Natural killer cell treated with Interleukin-12 subunit alpha and Interleukin-12 subunit beta and Interleukin-15 and Interleukin-18, amount 100 ng/mL, for 72 hours (primary cell): Measurements from ENCODE around the gene SRRM4. TPM values are rescaled to one million over a fixed set of nuclear protein-coding genes. Genes with fewer than 3 reads are reported as not detected.

Source experiments
- ATAC-seq, 2 donors: fragments of 150-1000 bp; cut with Tn5 transposase in 1 of 2; sonication (Bioruptor Pico), chemical (Tn5 transposase) in 1 of 2; 2 replicates each; pipeline ENCODE4 v1.10.0; 2021
- DNase-seq: peaks from one replicate; pipeline ENCODE4 v3.0.0; 2022; ENCODE audit warnings: low spot score
- H3K27ac Mint-ChIP-seq, 2 donors: 1 replicate in 1 of 2; 2 replicates in 1 of 2; pipeline ENCODE4 v1.8.0; 2022; ENCODE audit warnings: mixed read lengths in 2 of 2, mild to moderate bottlenecking in 1 of 2, moderate library complexity in 1 of 2
- H3K27me3 Mint-ChIP-seq, 2 donors: 1 replicate in 1 of 2; 2 replicates in 1 of 2; pipeline ENCODE4 v1.8.0; 2022; ENCODE audit warnings: mixed read lengths in 2 of 2
- H3K36me3 Mint-ChIP-seq: one replicate; pipeline ENCODE4 v1.8.0; 2022; ENCODE audit warnings: mixed read lengths
- H3K4me1 Mint-ChIP-seq, 2 donors: 1 replicate in 1 of 2; 2 replicates in 1 of 2; pipeline ENCODE4 v1.8.0; 2022; ENCODE audit warnings: low read depth in 2 of 2, mixed read lengths in 2 of 2, mild to moderate bottlenecking in 1 of 2
- H3K4me3 Mint-ChIP-seq: one replicate; pipeline ENCODE4 v1.8.0; 2022; ENCODE audit warnings: mixed read lengths
- H3K9me3 Mint-ChIP-seq: 2 replicates; pipeline ENCODE4 v1.8.0; 2022; ENCODE audit warnings: mixed read lengths
- total RNA-seq, 2 donors: library from RNA; stranded (reverse); gene quantifications; one replicate each; pipeline ENCODE4 v1.2.3, GENCODE V29; 2022

SRRM4 gene
- total RNA-seq, 2 donors from 2014 or later = not detected

GRCh38 chr12:119129827-119130434, 148.6 kb downstream of the SRRM4 start:
- Mint-ChIP-seq H3K4me3 (no peak overlapping the region), H3K27ac (no peak overlapping the region), H3K9me3 (peaks cover 9% of the 10 kb centered on the region), H3K36me3 (no peaks in the 10 kb centered on the region), H3K4me1 (no peaks in the 10 kb centered on the region), H3K27me3 (peaks cover 0 to 12% of the 10 kb centered on the region in 2 donors)
- ATAC-seq = no peak
- no peak for DNase-seq

- DNase-seq = no peak
- Mint-ChIP-seq H3K4me3 (no peak overlapping the region), H3K36me3 (no peaks in the 10 kb centered on the region), H3K9me3 (peaks cover 9% of the 10 kb centered on the region), H3K27me3 (peaks cover 0 to 12% of the 10 kb centered on the region in 2 donors), H3K4me1 (no peaks in the 10 kb centered on the region), H3K27ac (no peak overlapping the region)
- no peak for ATAC-seq
Measured at GRCh38 chr12:119130523-119130922, 149.2 kb downstream of the SRRM4 start.

- Mint-ChIP-seq H3K9me3 (peaks cover 12% of the 10 kb centered on the region), H3K36me3 (no peaks in the 10 kb centered on the region), H3K4me3 (no peak overlapping the region)
Measured at GRCh38 chr12:119134284-119135072, 153.1 kb downstream of the SRRM4 start.

GRCh38 chr12:119136811-119137410, 155.6 kb downstream of the SRRM4 start:
- Mint-ChIP-seq H3K36me3 (no peaks in the 10 kb centered on the region), H3K27me3 (peaks cover 10 to 12% of the 10 kb centered on the region in 2 donors), H3K27ac (no peak overlapping the region), H3K4me1 (no peaks in the 10 kb centered on the region), H3K9me3 (peaks cover 5% of the 10 kb centered on the region), H3K4me3 (no peak overlapping the region)
- DNase-seq (no peak), ATAC-seq (no peak)

More at GRCh38 chr12:119134284-119135072, 153.1 kb downstream of the SRRM4 start:
- no peaks in the 10 kb centered on the region for H3K4me1 Mint-ChIP-seq
- no peak overlapping the region for H3K27ac Mint-ChIP-seq
- DNase-seq (no peak), ATAC-seq (no peak)
- H3K27me3 Mint-ChIP-seq = peaks cover 5 to 16% of the 10 kb centered on the region in 2 donors

- H3K27me3 Mint-ChIP-seq = peaks cover 18 to 20% of the 10 kb centered on the region in 2 donors
- no peaks in the 10 kb centered on the region for H3K4me1 Mint-ChIP-seq
- no peak overlapping the region for H3K4me3 Mint-ChIP-seq
- no peaks in the 10 kb centered on the region for H3K36me3 Mint-ChIP-seq
- no peak overlapping the region for H3K27ac Mint-ChIP-seq
- ATAC-seq (no peak), DNase-seq (no peak)
- H3K9me3 Mint-ChIP-seq = peaks cover 5% of the 10 kb centered on the region
Measured at GRCh38 chr12:119139448-119139847, 158.1 kb downstream of the SRRM4 start.

GRCh38 chr12:119145367-119145766, 164.0 kb downstream of the SRRM4 start:
- Mint-ChIP-seq H3K27ac (no peak overlapping the region), H3K4me1 (no peaks in the 10 kb centered on the region), H3K9me3 (no peaks in the 10 kb centered on the region), H3K27me3 (peaks cover 24 to 37% of the 10 kb centered on the region in 2 donors), H3K4me3 (no peak overlapping the region), H3K36me3 (no peaks in the 10 kb centered on the region)
- ATAC-seq = peak in 1 of 2 donors; percentile 13
- no peak for DNase-seq

- no peak overlapping the region for H3K27ac Mint-ChIP-seq
- no peak for DNase-seq
- peaks cover 35 to 36% of the 10 kb centered on the region in 2 donors for H3K27me3 Mint-ChIP-seq
- H3K36me3 Mint-ChIP-seq = no peaks in the 10 kb centered on the region
- ATAC-seq = peak in 1 of 2 donors; percentile 40
- no peak overlapping the region for H3K4me3 Mint-ChIP-seq
- H3K4me1 Mint-ChIP-seq = no peaks in the 10 kb centered on the region
- no peaks in the 10 kb centered on the region for H3K9me3 Mint-ChIP-seq
Measured at GRCh38 chr12:119147847-119148448, 166.6 kb downstream of the SRRM4 start.

- Mint-ChIP-seq H3K4me3 (no peak overlapping the region), H3K4me1 (peaks cover 0 to 7% of the 10 kb centered on the region in 2 donors)
- ATAC-seq = no peak
Measured at GRCh38 chr12:119149270-119149669, 167.9 kb downstream of the SRRM4 start.

GRCh38 chr12:119151445-119152026, 170.2 kb downstream of the SRRM4 start:
- DNase-seq = no peak

More at GRCh38 chr12:119149270-119149669, 167.9 kb downstream of the SRRM4 start:
- no peak overlapping the region for H3K27ac Mint-ChIP-seq
- peaks cover 35 to 38% of the 10 kb centered on the region in 2 donors for H3K27me3 Mint-ChIP-seq
- H3K9me3 Mint-ChIP-seq = no peaks in the 10 kb centered on the region
- DNase-seq = no peak
- no peaks in the 10 kb centered on the region for H3K36me3 Mint-ChIP-seq

GRCh38 chr12:119153477-119154434, 172.4 kb downstream of the SRRM4 start:
- H3K27me3 Mint-ChIP-seq = peaks cover 12 to 24% of the 10 kb centered on the region in 2 donors
- H3K36me3 Mint-ChIP-seq = no peaks in the 10 kb centered on the region
- no peaks in the 10 kb centered on the region for H3K9me3 Mint-ChIP-seq
- peaks cover 0 to 7% of the 10 kb centered on the region in 2 donors for H3K4me1 Mint-ChIP-seq
- ATAC-seq = peak; percentile 48 to 57
- DNase-seq = no peak
- no peak overlapping the region for H3K4me3 Mint-ChIP-seq
- no peak overlapping the region for H3K27ac Mint-ChIP-seq

More at GRCh38 chr12:119151445-119152026, 170.2 kb downstream of the SRRM4 start:
- peaks cover 19 to 23% of the 10 kb centered on the region in 2 donors for H3K27me3 Mint-ChIP-seq
- H3K9me3 Mint-ChIP-seq = no peaks in the 10 kb centered on the region
- ATAC-seq = no peak
- no peak overlapping the region for H3K4me3 Mint-ChIP-seq
- no peak overlapping the region for H3K27ac Mint-ChIP-seq
- no peaks in the 10 kb centered on the region for H3K36me3 Mint-ChIP-seq
- H3K4me1 Mint-ChIP-seq = peaks cover 0 to 7% of the 10 kb centered on the region in 2 donors

- ATAC-seq = no peak
- Mint-ChIP-seq H3K4me1 (peaks cover 0 to 7% of the 10 kb centered on the region in 2 donors), H3K9me3 (no peaks in the 10 kb centered on the region), H3K27ac (no peak overlapping the region), H3K4me3 (no peak overlapping the region), H3K36me3 (no peaks in the 10 kb centered on the region), H3K27me3 (peaks cover 12 to 24% of the 10 kb centered on the region in 2 donors)
- DNase-seq = no peak
Measured at GRCh38 chr12:119154435-119154818, 173.1 kb downstream of the SRRM4 start.

GRCh38 chr12:119156401-119157044, 175.2 kb downstream of the SRRM4 start:
- ATAC-seq = no peak
- no peak overlapping the region for H3K27ac Mint-ChIP-seq
- no peaks in the 10 kb centered on the region for H3K36me3 Mint-ChIP-seq
- no peaks in the 10 kb centered on the region for H3K9me3 Mint-ChIP-seq
- H3K4me1 Mint-ChIP-seq = peaks cover 0 to 7% of the 10 kb centered on the region in 2 donors
- H3K4me3 Mint-ChIP-seq = no peak overlapping the region
- H3K27me3 Mint-ChIP-seq = peaks cover 19 to 20% of the 10 kb centered on the region in 2 donors
- DNase-seq = no peak
